ENCODE measurements around the gene HOXD3.

Gene HOXD3

GRCh38 chr2:176132205-176133171 is 24.6 kb upstream of the HOXD3 start:
- no peak for DNase-seq (ENCODE audit: low read depth)

GRCh38 chr2:176133389-176133788 is 23.7 kb upstream of the HOXD3 start:
- DNase-seq (ENCODE audit: low read depth) = no peak

GRCh38 chr2:176134035-176134434 is 23.1 kb upstream of the HOXD3 start:
- DNase-seq (ENCODE audit: low read depth) = no peak

GRCh38 chr2:176135035-176135440 is 22.1 kb upstream of the HOXD3 start:
- DNase-seq (ENCODE audit: low read depth) = no peak

DNA sequence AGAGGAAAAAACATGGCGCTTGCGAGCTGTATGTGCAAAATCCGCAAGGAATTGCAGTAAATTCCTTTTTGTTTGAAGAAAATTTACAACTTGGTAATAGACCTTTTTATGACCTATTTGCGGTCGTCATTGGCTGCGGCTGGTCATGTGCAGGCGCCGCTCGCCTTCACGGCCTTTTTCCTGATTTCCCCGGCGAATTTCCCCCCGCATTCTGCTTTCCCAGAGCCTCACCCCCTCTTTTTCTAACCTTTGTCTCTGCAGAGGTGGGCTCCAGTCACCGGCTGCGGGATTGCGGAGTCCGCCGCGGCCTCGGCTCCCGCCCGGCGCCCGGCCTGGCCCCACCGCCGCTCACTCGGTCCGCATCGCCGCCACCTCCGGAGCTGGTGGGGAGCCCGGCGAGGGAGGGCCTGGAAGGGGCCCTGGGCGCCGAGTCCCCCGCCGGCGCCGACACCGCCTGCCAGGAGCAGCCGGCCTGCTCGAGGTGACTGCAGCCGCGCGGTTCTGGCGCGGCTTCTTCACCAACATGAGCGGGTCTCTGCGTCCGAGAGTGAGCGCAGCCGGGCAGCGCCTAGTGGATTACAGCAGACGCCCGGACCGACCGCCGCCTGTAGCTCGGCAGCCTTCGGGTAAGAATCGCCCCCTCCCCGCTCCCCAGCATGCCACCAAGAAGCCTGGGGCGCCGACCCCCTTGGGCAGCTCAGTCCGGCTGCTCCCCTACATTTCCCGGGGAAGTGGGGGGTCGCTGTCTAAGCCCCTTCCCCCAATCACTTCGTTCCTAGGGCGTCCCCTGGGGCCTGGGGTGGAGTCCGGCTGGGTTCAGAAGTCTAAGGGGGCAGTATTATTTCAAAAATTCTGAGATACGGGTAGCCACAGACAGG is 20.5 kb upstream of the HOXD3 start:
- DNase-seq (ENCODE audit: low read depth) = no peak

DNA sequence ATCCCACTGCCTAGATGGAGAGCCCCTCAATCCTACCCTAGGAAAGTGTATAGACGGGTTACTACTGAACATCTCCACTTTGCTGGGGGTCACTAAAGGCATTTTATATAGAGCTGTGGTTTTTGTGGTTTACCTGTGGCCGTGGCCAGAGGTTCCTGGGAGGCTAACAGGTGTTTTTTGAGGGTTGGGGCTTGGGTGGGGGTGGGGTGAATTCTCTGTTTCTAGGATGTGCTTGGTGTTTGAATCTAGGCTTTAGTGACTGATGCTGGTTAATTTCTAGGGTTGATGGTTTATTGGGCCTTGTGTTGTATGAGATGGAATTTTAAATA is 19.9 kb upstream of the HOXD3 start:
- DNase-seq (ENCODE audit: low read depth) = no peak

- DNase-seq (ENCODE audit: low read depth) = no peak
Observed at GRCh38 chr2:176137906-176138305, 19.2 kb upstream of the HOXD3 start.

DNA sequence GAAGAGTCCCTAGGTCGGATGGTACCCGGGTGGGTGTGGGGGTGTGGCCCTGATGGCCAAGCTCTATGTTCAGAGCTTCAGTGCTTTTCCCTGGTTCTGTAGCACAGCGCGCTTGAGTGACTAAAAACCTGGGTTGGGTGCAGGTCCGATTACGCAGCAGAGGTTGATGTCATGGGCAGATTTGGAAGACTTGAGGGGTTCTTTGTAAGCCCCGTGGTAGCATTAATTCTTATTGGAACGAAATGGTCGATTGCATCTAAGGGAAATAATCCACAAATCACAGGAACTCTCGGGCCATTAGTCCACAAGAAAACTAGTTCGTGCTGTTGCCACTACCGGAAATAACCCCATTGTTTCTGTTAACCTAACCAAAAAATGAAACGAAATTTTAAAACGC is 18.6 kb upstream of the HOXD3 start:
- no peak for DNase-seq (ENCODE audit: low read depth)

- no peak for DNase-seq (ENCODE audit: low read depth)
Observed at GRCh38 chr2:176138923-176139660, 18.0 kb upstream of the HOXD3 start.

DNA sequence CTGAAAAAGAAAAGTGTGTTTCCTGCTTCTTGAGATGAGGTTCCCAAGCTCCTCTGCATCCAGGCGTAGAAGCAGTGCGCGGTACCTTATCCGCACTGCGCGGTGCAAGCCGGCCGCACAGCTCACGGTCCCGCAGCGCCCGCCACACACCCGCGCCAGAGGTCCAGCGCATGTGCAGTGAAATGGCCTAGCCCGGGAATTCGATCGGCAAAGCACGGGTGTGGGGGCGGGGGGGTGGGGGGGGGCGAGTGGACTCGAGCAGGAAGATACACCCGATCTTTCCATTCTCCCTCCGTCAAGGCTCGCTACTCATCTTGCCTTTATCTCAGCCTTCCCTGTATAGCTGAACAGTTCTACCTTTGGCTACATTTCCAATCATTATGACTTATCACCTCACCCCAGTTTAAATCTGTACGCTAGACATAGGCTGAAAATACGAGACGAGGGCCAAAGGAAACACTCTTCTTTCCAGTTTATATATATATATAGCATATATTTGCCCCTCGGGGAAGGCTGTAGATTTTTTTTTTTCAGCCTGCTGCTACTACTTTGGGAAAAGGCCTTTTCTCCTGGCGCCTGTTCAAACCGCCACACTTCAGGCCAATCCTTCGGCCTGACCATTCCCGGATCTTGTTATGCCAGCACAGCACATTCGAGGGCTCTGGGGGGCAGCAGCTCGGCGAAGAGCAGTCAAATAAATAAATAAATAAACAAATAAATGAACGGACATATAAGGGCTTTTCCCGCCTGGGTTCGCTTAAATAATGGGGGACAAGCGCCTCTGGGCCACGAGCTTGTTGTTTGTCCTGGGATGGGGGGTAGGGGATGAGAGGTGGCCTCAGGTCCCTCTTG is 17.2 kb upstream of the HOXD3 start:
- no peak for DNase-seq (ENCODE audit: low read depth)

GRCh38 chr2:176140513-176141317 is 16.4 kb upstream of the HOXD3 start:
- no peak for DNase-seq (ENCODE audit: low read depth)

- DNase-seq (ENCODE audit: low read depth) = no peak
Observed at GRCh38 chr2:176142281-176142680, 14.8 kb upstream of the HOXD3 start.

DNA sequence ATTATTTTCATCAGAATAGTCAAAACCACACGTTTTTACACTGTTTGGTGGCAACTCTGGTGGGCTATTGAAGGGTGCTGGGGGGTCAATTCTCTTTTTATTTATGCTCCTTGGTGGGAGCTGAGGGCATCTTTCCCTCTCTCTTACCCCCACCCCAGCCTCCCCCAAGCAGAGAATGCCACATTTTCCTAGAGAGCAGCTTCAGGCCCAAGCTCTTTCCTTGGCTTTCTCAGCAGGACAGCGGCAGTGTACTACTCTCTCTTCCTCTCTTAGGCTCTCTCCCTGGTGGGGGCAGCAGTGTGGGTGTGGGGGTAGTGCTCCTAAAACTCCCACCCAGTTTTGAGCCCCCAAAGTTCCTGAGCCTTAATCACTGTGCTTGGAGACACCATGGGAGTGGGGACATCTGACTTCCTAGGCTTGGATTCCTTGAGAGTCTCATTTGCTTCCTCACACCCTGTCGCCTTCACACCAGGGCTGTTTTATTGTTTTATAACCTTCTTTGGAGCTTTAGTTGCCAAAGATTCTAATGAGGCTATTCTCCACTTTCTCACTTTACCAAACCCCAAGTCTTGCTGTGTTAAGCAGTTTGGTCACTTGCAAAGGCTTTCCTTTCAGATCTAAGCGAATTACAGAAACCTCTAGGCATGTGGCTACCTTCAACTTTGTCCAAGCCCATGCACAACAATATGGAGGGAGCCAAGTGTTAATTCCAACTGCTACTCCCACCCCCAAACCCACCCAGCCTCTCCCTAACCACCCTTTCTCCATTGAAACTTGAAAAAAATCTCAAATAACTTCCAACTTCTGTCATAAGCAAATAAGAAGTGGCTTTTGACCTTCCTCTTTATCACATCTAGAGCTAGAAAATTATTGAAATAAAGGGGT is 11.8 kb upstream of the HOXD3 start:
- no peak for DNase-seq (ENCODE audit: low read depth)

GRCh38 chr2:176146101-176146500 is 11.0 kb upstream of the HOXD3 start:
- no peak for DNase-seq (ENCODE audit: low read depth)

GRCh38 chr2:176146645-176147044 is 10.5 kb upstream of the HOXD3 start:
- DNase-seq (ENCODE audit: low read depth) = no peak

DNA sequence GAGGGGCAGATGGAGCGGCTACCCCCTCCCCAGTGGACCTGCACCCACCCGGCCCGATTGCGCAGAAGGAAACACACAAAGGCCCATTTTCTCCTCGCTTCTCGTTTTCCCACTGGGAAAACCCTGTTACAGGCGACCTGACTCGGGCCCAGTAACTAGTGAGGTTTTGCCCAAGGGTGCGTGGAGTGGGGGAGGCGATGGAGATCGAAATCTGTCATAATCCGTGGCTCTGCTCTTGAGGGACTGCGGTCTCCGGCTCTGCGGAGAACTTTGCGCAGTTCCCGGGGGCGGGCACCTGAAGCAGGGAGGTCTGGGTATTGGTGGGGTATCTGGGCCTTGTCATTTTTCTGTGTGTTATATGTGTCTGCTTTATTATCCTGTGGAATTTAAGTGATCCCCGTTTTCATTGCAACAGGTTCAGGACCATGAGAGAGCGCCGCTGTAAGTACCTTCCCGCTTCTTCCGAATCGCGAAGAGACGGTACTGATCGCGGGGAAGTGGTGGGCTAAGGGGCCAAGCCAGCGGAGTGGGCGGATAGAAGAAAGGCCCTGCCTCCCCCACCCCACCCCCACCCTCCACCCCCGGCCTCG is 9.8 kb upstream of the HOXD3 start:
- DNase-seq (ENCODE audit: low read depth) = no peak

- no peak for DNase-seq (ENCODE audit: low read depth)
Observed at GRCh38 chr2:176147800-176148496, 9.2 kb upstream of the HOXD3 start.

DNA sequence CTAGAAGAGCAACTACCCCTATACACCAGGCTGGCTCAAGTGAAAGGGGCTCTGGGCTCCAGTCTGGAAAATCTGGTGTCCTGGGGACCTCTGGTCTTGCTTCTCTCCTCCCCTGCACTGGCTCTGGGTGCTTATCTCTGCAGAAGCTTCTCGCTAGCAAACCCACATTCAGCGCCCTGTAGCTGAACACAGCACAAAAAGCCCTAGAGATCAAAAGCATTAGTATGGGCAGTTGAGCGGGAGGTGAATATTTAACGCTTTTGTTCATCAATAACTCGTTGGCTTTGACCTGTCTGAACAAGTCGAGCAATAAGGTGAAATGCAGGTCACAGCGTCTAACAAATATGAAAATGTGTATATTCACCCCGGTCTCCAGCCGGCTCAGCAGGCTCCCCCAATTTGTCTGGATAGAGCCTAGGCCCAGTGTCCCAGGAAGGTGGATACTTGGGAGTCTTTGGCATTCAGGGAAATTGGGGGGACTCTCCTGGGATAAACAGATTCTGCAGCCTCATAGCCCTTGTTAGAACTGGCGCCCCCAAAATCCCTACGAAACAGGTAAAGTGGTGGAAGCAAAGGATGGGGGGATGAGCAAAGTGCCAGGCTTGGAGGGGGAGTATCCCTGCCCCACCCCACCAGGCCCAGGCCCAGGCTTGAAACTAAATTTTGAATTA is 8.2 kb upstream of the HOXD3 start:
- DNase-seq (ENCODE audit: low read depth) = no peak
